ENCODE data around the gene PHF20. TPM values are rescaled to one million over a fixed set of nuclear protein-coding genes. Genes with fewer than 3 reads are reported as not detected.
"Not testable (repeated sequence)": the region's sequence is repeated elsewhere in the genome, so short reads cannot be mapped to it uniquely, and the experiment has no call there.

Gene PHF20
- total RNA-seq, 1 donor from 2014 or later, result 58.4 TPM

- DNase-seq (ENCODE audit: low read depth), result no peak
These were observed 202.4 kb downstream of the PHF20 start for GRCh38 chr20:35974256-35974655.

- DNase-seq (ENCODE audit: low read depth), result no peak
These were observed 204.0 kb downstream of the PHF20 start for GRCh38 chr20:35975576-35976373.

- no peak for DNase-seq (ENCODE audit: low read depth)
These were observed 206.3 kb downstream of the PHF20 start for GRCh38 chr20:35978041-35978513.

GRCh38 chr20:35979544-35979943 is 207.7 kb downstream of the PHF20 start:
- DNase-seq (ENCODE audit: low read depth), result no peak

- no peak for DNase-seq (ENCODE audit: low read depth)
These were observed 210.2 kb downstream of the PHF20 start for GRCh38 chr20:35981969-35982368.

GRCh38 chr20:35984382-35984781 is 212.6 kb downstream of the PHF20 start:
- DNase-seq (ENCODE audit: low read depth), result no peak

GRCh38 chr20:35985806-35986205 is 214.0 kb downstream of the PHF20 start:
- DNase-seq (ENCODE audit: low read depth), result no peak

- DNase-seq (ENCODE audit: low read depth), result no peak
These were observed 217.2 kb downstream of the PHF20 start for GRCh38 chr20:35988910-35989463.

GRCh38 chr20:35991142-35991771 is 219.4 kb downstream of the PHF20 start:
- peak; percentile 33 for DNase-seq (ENCODE audit: low read depth)

- peak; percentile 47 for DNase-seq (ENCODE audit: low read depth)
These were observed 221.0 kb downstream of the PHF20 start for GRCh38 chr20:35992713-35993335.

- peak; percentile 73 for DNase-seq (ENCODE audit: low read depth)
These were observed 223.2 kb downstream of the PHF20 start for GRCh38 chr20:35994994-35995453.

- DNase-seq (ENCODE audit: low read depth), result not testable (repeated sequence)
These were observed 224.7 kb downstream of the PHF20 start for GRCh38 chr20:35996492-35996891.

Other genes with a start within 250 kb of the PHF20 start
- not detected in 2 replicates for gene C20orf173, start 242.4 kb upstream of the PHF20 start, total RNA-seq
- 477 and 539 TPM in 2 replicates for gene ERGIC3, start 229.9 kb upstream of the PHF20 start, total RNA-seq
- gene SPAG4, start 156.2 kb upstream of the PHF20 start, total RNA-seq, result 13.8 and 37.0 TPM in 2 replicates
- gene CPNE1, start 107.1 kb upstream of the PHF20 start, total RNA-seq, result 73.1 and 119 TPM in 2 replicates
- 55.6 and 59.0 TPM in 2 replicates for gene RBM12, start 107.1 kb upstream of the PHF20 start, total RNA-seq
- gene NFS1, start 72.7 kb upstream of the PHF20 start, total RNA-seq, result 37.7 and 53.9 TPM in 2 replicates
- 86.9 and 420 TPM in 2 replicates for gene ROMO1, start 72.6 kb upstream of the PHF20 start, total RNA-seq
- 182 and 322 TPM in 2 replicates for gene RBM39, start 29.8 kb upstream of the PHF20 start, total RNA-seq
- 34.9 and 86.8 TPM in 2 replicates for gene SCAND1, start 182.5 kb downstream of the PHF20 start, total RNA-seq
- gene CNBD2, start 196.6 kb downstream of the PHF20 start, total RNA-seq, result 1.2 and 3.6 TPM in 2 replicates